Activated gamma-delta T cell treated with Interleukin-2 at 50 U/mL for 16 hours (primary cell): ENCODE results near the gene IKZF1.
A peak's percentile ranks its signal among the peaks of the same experiment; 100 is the strongest.

Experiments used
- DNase-seq: peaks from one replicate; pipeline ENCODE4 v3.0.0-alpha.2; 2020

Gene IKZF1

DNA sequence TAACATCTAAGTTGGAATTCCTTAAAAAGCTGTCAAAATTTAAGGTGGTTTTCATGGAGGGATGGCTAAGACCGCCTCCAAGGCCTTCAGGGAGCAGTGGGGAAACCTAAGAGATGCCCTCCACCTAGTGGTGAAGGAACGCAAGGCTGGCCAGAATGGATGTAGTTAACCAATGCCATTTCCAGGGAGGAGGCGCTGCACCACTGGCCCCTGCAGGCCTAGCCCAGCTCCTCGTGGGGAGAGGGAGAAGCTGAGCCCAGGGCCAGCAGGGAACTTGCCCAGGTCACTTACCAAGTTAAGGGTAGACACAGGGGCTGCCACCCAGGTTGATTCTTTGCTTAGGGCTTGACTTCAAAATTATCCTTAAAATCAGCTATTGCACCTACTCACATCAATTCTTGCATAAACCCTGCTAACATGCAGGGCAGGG lies 113.6 kb downstream of the IKZF1 start:
- peak; percentile 65 for DNase-seq

- DNase-seq: no peak
Measured at GRCh38 chr7:50418526-50419290, 114.2 kb downstream of the IKZF1 start.

GRCh38 chr7:50421043-50421442 lies 116.5 kb downstream of the IKZF1 start:
- DNase-seq: no peak

DNA sequence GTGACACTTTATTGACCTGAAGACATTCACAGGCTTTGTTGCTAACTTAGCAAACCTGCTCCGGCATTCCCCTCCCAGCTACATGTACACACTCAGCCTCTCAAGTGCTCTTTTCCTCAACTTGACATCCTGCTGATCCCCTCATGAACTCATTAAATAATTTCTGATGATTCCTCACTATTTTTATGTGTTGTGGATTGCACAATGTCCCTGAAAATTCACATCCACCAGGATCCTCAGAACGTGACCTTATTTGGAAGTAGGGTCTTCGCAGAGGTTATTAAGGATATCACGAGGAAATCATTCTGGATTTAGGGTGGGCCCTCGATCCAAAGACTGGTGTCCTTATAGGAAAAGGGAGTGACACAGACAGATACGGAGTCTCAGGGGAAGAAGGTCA lies 118.3 kb downstream of the IKZF1 start:
- DNase-seq: no peak

DNA sequence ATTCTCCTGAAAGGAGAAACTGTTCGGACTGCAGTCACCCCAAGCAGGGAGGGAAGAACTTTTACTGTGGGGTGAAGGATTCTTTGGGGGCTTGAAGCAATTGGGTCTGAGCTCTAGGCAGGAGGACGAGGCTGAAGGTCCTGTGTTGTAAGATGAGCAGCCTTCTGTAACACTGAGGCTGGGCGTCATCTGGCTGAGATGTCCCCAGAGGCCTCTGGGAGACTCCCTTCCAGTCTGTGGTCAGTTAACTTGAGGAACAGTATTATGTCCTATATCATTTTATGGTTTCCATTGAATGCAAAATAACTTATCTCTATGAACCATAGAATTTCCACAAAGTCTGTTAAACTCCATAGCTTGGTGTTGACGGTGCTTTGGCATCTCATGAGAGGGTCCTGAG lies 119.3 kb downstream of the IKZF1 start:
- DNase-seq: no peak

- DNase-seq: no peak
Measured at GRCh38 chr7:50425318-50425717, 120.8 kb downstream of the IKZF1 start.

GRCh38 chr7:50426280-50427045 lies 121.9 kb downstream of the IKZF1 start:
- no peak for DNase-seq

GRCh38 chr7:50427518-50427917 lies 123.0 kb downstream of the IKZF1 start:
- no peak for DNase-seq

DNA sequence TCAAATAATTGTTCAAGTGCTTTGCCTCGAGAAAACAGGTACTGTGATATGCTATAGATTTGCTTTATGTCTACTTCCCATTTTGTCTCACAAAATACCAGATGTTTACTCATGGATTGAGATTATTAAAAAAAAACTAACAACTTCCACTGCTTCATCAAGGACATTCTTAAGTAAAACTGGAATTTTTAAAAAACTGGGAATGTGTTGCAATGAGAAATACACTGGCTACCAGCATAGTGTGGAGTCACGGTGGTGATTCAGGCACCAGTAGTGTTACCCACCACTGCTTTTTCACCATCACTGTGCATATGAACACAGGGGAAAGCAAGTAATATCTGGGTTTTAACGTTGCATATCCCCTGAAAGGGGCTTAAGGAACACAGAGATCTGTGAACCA lies 124.4 kb downstream of the IKZF1 start:
- no peak for DNase-seq

DNA sequence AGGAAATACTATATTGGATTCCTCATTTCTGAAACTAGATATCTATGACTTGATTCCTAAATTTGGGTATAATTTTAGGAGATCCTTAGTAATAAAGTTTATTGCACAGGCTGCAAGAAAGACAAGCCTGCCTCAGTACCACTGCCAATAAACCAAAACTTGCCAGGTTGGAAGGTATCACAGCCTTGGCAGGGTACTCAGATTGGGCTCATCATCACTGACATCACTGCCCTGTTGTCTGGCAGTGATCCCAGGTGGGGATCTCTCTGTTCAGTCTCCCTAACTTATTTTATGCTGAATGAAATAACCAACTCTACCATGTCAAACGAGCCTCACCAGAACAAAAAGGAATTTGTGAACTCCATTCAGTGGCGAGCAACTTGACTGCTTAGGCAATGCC lies 126.8 kb downstream of the IKZF1 start:
- no peak for DNase-seq

DNA sequence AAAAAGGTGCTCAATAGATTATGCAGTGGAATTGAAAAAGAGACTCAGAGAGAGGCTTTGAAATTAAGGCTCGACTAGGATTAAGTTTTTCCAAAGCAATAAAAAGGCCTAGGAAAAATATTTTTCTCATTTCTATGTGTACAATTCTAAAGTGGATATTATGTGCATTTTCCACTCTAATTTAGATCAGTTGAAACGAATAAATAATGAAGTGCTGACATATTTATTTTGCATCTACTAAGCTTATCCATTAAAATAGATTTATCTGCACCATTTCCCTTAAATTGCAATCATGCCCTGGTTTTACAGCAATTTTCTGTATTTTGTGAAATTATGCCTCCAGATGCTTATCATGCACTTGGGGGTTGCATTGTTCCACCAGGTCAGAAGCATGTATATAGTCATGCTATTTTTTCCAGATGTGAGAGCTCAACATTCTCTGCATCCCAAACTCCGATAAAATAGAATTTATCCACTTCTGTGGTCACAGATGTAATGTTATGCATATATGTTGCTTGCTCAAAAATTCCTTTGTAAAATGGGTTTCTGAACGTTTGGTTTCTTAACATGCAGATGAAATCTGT lies 127.3 kb downstream of the IKZF1 start:
- no peak for DNase-seq

DNA sequence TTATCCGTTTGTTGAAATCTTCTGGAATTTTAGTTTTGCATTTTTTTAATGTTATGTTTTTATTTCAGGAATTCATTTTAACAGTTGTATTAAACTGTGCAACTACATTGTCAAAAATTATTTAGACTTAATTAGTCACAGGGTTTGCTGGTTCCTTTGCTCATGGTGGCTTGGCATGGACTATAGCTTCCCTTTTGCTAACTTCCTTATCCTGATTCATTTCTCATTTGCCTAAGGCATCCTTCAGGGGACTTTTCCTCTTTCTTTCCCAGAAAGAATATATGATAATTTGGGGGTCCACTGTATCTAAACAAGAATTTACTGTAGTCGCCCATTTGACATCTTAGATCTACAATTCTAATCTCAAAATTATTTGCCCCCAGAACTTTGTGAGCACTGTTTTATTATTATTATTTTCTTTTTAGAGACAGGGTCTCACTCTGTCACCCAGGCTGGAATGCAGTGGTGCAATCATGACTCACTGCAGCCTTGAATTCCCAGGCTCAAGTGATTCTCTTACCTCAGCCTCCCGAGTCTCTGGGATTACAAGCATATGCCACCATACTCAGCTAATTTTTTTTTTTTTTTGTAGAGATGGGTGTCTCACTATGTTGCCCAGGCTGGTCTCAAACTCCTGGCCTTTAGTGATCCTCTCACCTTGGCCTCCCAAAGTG lies 131.8 kb downstream of the IKZF1 start:
- no peak for DNase-seq

- no peak for DNase-seq
Measured at GRCh38 chr7:50446542-50446960, 142.0 kb downstream of the IKZF1 start.

DNA sequence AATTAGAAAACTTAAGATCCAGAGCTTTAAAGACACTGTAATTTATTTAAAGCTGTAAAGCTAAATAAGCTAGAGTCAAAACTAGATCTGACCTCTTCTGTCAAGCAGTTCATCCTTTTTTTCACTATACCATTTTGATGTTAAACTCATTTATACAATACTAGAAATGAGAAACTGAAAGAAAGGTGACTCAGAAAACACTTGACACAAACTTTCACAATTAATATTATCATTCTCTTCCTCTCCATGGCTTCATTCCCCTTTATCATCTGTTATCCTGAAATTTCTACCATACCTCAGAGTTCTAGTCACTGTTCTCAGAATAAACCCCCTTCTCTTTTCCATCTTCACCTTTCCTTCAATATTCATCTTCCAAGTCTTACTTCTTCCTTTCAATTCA lies 144.3 kb downstream of the IKZF1 start:
- DNase-seq: no peak

DNA sequence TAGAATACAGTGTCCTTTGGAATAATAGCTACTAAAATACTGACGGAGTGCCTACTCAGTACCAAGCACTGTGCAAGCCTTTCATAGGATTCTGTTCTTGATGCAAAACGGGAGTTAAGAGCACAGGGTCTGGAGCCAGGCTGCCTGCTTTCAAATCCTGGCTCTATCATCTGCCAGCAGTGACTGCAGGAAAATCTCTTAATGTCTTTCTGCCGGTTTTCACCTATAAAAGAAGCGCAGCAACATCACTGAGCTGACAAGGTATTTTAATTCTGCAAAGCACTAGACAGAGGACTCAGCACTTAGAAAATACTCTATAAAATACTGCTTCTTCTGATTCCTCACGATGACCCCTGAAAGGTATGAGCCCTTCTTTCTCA lies 145.0 kb downstream of the IKZF1 start:
- no peak for DNase-seq

DNA sequence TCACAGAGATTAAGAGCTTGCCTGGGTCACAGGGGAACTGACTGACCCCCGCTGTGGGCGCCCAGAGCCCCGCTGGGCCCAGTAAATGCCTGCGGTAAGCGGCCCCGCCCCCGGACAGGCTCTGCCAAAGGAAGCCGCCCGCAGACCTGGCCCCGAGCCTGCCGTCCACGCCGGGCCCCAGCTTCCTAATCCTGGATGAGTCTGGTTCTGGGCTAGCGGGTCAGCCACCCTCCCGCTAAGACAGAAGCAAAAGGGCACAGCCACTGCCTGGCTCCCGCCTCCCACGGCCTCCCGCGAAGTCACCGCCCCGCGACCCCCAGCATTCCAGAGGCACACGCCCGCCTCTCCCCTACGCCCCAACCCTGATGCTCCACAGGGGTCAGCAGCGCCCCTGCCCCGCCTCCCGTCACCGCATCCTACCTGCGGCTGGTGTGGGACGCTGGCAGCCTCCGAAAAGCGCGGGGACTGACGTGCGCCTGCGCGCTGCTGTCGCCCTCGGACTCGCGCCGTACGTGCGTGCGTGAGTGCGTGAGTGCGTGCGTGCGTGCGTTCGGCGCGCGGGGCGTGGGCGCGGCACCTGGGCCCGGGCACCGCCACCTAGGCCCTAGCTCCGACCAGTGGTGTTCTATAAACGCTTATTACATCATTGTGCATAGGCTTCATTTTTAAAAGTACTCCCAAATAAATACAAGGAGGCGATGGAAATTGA lies 145.5 kb downstream of the IKZF1 start, which contains the start of gene FIGNL1:
FIGNL1 (minus strand) TSS at position 470 of the 709 bp plus-strand sequence. CDS start 3,063 bp downstream, outside the sequence.
- DNase-seq: peak; percentile 76

DNA sequence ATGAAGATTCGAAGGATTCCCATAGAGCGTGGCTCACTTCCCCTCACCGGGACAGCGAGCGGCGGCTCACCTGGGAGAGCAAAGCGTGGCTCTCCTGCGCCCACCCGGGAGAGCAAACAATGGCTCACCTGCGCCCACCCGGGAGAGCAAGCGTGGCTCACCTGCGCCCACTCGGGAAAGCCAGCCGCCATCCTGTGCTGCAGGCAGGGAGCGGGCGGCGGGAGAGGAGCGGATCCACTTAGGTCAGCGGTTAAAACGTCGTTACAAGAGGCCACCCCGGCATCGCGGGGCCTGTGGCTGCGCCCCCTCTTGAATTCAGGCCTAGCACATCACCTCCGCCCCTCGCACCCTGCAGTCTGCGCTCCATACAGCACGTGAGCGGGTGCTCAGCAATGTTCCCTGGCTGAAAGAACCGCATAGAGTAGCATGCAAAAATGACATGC lies 146.1 kb downstream of the IKZF1 start:
- peak; percentile 14 for DNase-seq
